B cell (primary cell): ENCODE results near the gene LGALS14. TPM values are rescaled to one million over a fixed set of nuclear protein-coding genes. Genes with fewer than 3 reads are reported as not detected.

Source experiments
- ATAC-seq: fragments of 200-7000 bp; cut with Tn5 transposase; one replicate; pipeline ENCODE4 v1.10.0; 2021; ENCODE audit warnings: low read depth, mild to moderate bottlenecking, moderate number of reproducible peaks, moderate library complexity
- CTCF ChIA-PET: fragments of 350-600 bp; sonication (Branson Sonifier 250); formaldehyde crosslinking; loops from one replicate; lab custom pipeline; 2021; ENCODE audit warnings: antibody characterized with exemption, inconsistent platforms; lab: Charles Lee
- POLR2A ChIA-PET: fragments of 350-600 bp; sonication (Branson Sonifier 250); formaldehyde crosslinking; loops from one replicate; lab custom pipeline; 2021; ENCODE audit warnings: antibody characterized with exemption; lab: Charles Lee
- DNase-seq: peaks from one replicate; pipeline ENCODE4 v3.0.0; 2013
- H2AFZ ChIP-seq: 2 replicates; pipeline ENCODE4 v1.6.1; 2012; ENCODE audit warnings: mild to moderate bottlenecking, low read depth, low read length; ENCODE audit not compliant: insufficient read depth, poor library complexity, severe bottlenecking
- H3K27ac ChIP-seq, 2 donors: 1 replicate in 1 of 2; 2 replicates in 1 of 2; pipeline ENCODE4 v1.5.1; 2012 to 2013; ENCODE audit warnings: low read length in 2 of 2, mild to moderate bottlenecking in 2 of 2, moderate library complexity in 1 of 2
- H3K27me3 ChIP-seq, 4 experiments: fragments of 200-600 bp in 1 of 4; sonication (generic) in 1 of 4; replicated peaks in 1 of 4; 1 replicate in 2 of 4; 2 replicates in 2 of 4; pipeline versions ENCODE4 v1.6.1 to v1.7.0; 2013 to 2016; ENCODE audit warnings: low read length in 3 of 4, mild to moderate bottlenecking in 2 of 4, mixed read lengths in 1 of 4, moderate library complexity in 1 of 4; ENCODE audit not compliant: insufficient read depth in 4 of 4, control insufficient read depth in 3 of 4; ENCODE audit errors: control extremely low read depth in 1 of 4
- H3K36me3 ChIP-seq, 2 experiments: replicated peaks in 1 of 2; 1 replicate in 1 of 2; 2 replicates in 1 of 2; pipeline versions ENCODE4 v1.6.1 to v1.7.1; 2013; ENCODE audit warnings: low read length in 1 of 2; ENCODE audit not compliant: insufficient read depth in 2 of 2, control insufficient read depth in 1 of 2; ENCODE audit errors: control extremely low read depth in 1 of 2, extremely low read depth in 1 of 2
- H3K4me1 ChIP-seq, 2 donors: fragments of 200-600 bp in 1 of 2; sonication (generic) in 1 of 2; 1 replicate in 1 of 2; 2 replicates in 1 of 2; pipeline versions ENCODE4 v1.5.1 to v1.6.1; 2013 to 2017; ENCODE audit warnings: low read length in 2 of 2; ENCODE audit not compliant: control insufficient read depth in 2 of 2, insufficient read depth in 2 of 2
- H3K4me2 ChIP-seq: replicated peaks from 2 replicates; pipeline ENCODE3; 2012; ENCODE audit warnings: mild to moderate bottlenecking, low read depth, low read length; ENCODE audit not compliant: poor library complexity, severe bottlenecking
- H3K4me3 ChIP-seq, 5 experiments: fragments of 200-600 bp in 1 of 5; sonication (generic) in 1 of 5; 1 replicate in 3 of 5; 2 replicates in 2 of 5; pipeline versions ENCODE4 v1.5.1 to v1.7.0; 2011 to 2016; ENCODE audit warnings: low read length in 4 of 5, mild to moderate bottlenecking in 4 of 5, low read depth in 2 of 5, control low read depth in 1 of 5, moderate library complexity in 1 of 5; ENCODE audit not compliant: insufficient read depth in 1 of 5; ENCODE audit errors: control extremely low read depth in 1 of 5, extremely low read depth in 1 of 5
- H3K79me2 ChIP-seq: fragments of 200-600 bp; sonication (generic); one replicate; pipeline ENCODE4 v1.6.0; 2016; ENCODE audit warnings: low read length; ENCODE audit not compliant: control insufficient read depth, insufficient read depth
- H3K9ac ChIP-seq: fragments of 200-600 bp; sonication (generic); 2 replicates; pipeline ENCODE4 v1.6.1; 2017; ENCODE audit warnings: mild to moderate bottlenecking, low read length, moderate library complexity
- H3K9me3 ChIP-seq, 3 donors: one replicate each; pipeline versions ENCODE4 v1.6.1 to v1.7.1; 2013; ENCODE audit warnings: low read length in 2 of 3; ENCODE audit not compliant: control insufficient read depth in 2 of 3, insufficient read depth in 1 of 3; ENCODE audit errors: control extremely low read depth in 1 of 3
- H4K20me1 ChIP-seq: 2 replicates; pipeline ENCODE4 v1.6.0; 2012; ENCODE audit warnings: mild to moderate bottlenecking, low read length; ENCODE audit not compliant: insufficient read depth, control insufficient read depth, poor library complexity, severe bottlenecking
- H3K27ac Mint-ChIP-seq: one replicate; pipeline ENCODE4 v1.8.0; 2021; ENCODE audit warnings: mixed read lengths
- H3K27me3 Mint-ChIP-seq: one replicate; pipeline ENCODE4 v1.8.0; 2021; ENCODE audit warnings: mixed read lengths
- H3K4me1 Mint-ChIP-seq: one replicate; pipeline ENCODE4 v1.8.0; 2021; ENCODE audit warnings: mixed read lengths
- H3K4me3 Mint-ChIP-seq: one replicate; pipeline ENCODE4 v1.8.0; 2021; ENCODE audit warnings: mixed read lengths
- H3K9me3 Mint-ChIP-seq: one replicate; pipeline ENCODE4 v1.8.0; 2022; ENCODE audit warnings: mixed read lengths; ENCODE audit not compliant: insufficient read depth
- CTCF ChIP-seq: fragments of 200-600 bp; IDR thresholded peaks from one replicate; pipeline ENCODE4 v1.8.0; 2022; ENCODE audit warnings: antibody characterized with exemption, mild to moderate bottlenecking
- EZH2 ChIP-seq: IDR thresholded peaks from 2 replicates; pipeline ENCODE4 v1.6.1; 2012; ENCODE audit warnings: borderline replicate concordance, low read depth, mild to moderate bottlenecking, moderate library complexity, low read length; ENCODE audit not compliant: insufficient read depth, poor library complexity, severe bottlenecking
- WGBS: methylation state at CpG from one replicate; pipeline ENCODE4 v1.1.5; 2013; ENCODE audit warnings: missing lambda C conversion rate; ENCODE audit not compliant: insufficient coverage; 5-methylcytosine and 5-hydroxymethylcytosine counted together
- intact Hi-C: fragments of 100-400 bp; cut with micrococcal nuclease; formaldehyde crosslinking; loops from one replicate; pipeline ENCODE4 v1.10.0; 2022
- polyA plus RNA-seq: library from polyadenylated mRNA; depleted of rRNA; stranded (reverse); fragments of >200 nt; gene quantifications from 2 replicates; pipeline ENCODE4 v1.2.3, GENCODE V29; 2012
- total RNA-seq, 2 donors: library from RNA; stranded (reverse); fragments of 120-200 nt in 1 of 2; gene quantifications; 1 replicate in 1 of 2; 2 replicates in 1 of 2; pipeline versions ENCODE4 v1.2.3 to v1.2.4, GENCODE V29; 2013 to 2022

Gene LGALS14
- total and polyA plus RNA-seq, 2 donors (not counting 1 experiment from before 2014, with no cell fraction given): not detected

GRCh38 chr19:39728040-39728439 is 23.8 kb downstream of the LGALS14 start:
- no peaks in the 10 kb centered on the region for H3K9me3 ChIP-seq
- Mint-ChIP-seq H3K4me3 (no peak overlapping the region), H3K27ac (no peak overlapping the region), H3K4me1 (no peaks in the 10 kb centered on the region), H3K27me3 (peaks cover 43% of the 10 kb centered on the region), H3K9me3 (no peaks in the 10 kb centered on the region)
- TF ChIP-seq EZH2 (no peak), CTCF (no peak)
- no peak overlapping the region for H3K9ac ChIP-seq
- H3K4me2 ChIP-seq: no peak overlapping the region
- no peak overlapping the region for H2AFZ ChIP-seq
- ChIA-PET POLR2A (no interaction called here), CTCF (no interaction called here)
- H3K4me3 ChIP-seq: no peak overlapping the region
- ATAC-seq: no peak
- no peaks in the 10 kb centered on the region for H4K20me1 ChIP-seq
- 93% methylated on average over 6 of the region's 6 CpGs for WGBS
- H3K27me3 ChIP-seq: peaks cover 0 to 3% (median 0%) of the 10 kb centered on the region in 4 experiments
- no peaks in the 10 kb centered on the region for H3K4me1 ChIP-seq
- H3K27ac ChIP-seq: no peak overlapping the region
- intact Hi-C loops: no loop called here
- no peaks in the 10 kb centered on the region for H3K79me2 ChIP-seq
- DNase-seq: no peak
- no peaks in the 10 kb centered on the region for H3K36me3 ChIP-seq

- no peak overlapping the region for H3K4me2 ChIP-seq
- no peaks in the 10 kb centered on the region for H3K79me2 ChIP-seq
- H3K27me3 ChIP-seq: peaks cover 0 to 5% (median 0%) of the 10 kb centered on the region in 4 experiments
- intact Hi-C loops: no loop called here
- ChIA-PET CTCF (no interaction called here), POLR2A (no interaction called here)
- H2AFZ ChIP-seq: no peak overlapping the region
- no peak overlapping the region for H3K4me3 ChIP-seq
- peaks cover 42% of the 10 kb centered on the region for H3K27me3 Mint-ChIP-seq
- TF ChIP-seq EZH2 (no peak), CTCF (no peak)
- DNase-seq (no peak), ATAC-seq (no peak)
- no peaks in the 10 kb centered on the region for H3K4me1 Mint-ChIP-seq
- no peak overlapping the region for H3K27ac Mint-ChIP-seq
- no peak overlapping the region for H3K27ac ChIP-seq
- no peaks in the 10 kb centered on the region for H3K4me1 ChIP-seq
- no peaks in the 10 kb centered on the region for H3K36me3 ChIP-seq
- no peak overlapping the region for H3K9ac ChIP-seq
- no peaks in the 10 kb centered on the region for H3K9me3 Mint-ChIP-seq
- no peak overlapping the region for H3K4me3 Mint-ChIP-seq
- WGBS: 50% methylated on average over 1 of the region's 4 CpGs
- no peaks in the 10 kb centered on the region for H3K9me3 ChIP-seq
- H4K20me1 ChIP-seq: no peaks in the 10 kb centered on the region
Observed at GRCh38 chr19:39729594-39729993, 25.3 kb downstream of the LGALS14 start.
